Measurements from ENCODE around the gene TSPAN6. TPM values are rescaled to one million over a fixed set of nuclear protein-coding genes. Genes with fewer than 3 reads are reported as not detected.

TSPAN6 gene
- polyA plus RNA-seq (ENCODE audit: insufficient read length), result 23.1 TPM

GRCh38 chrX:100636321-100636991 lies at the start of gene TSPAN6:
TSS of gene TSPAN6 (minus strand) at chrX:100636806. CDS start at chrX:100636694, 112 bp downstream.
- DNase-seq (ENCODE audit: low read depth), result peak; percentile 68

GRCh38 chrX:100685997-100686305 lies 49.3 kb upstream of the TSPAN6 start:
- DNase-seq (ENCODE audit: low read depth), result no peak

- peak; percentile 34 for DNase-seq (ENCODE audit: low read depth)
Measured at GRCh38 chrX:100685284-100685996, 48.8 kb upstream of the TSPAN6 start.

GRCh38 chrX:100682939-100683338 lies 46.3 kb upstream of the TSPAN6 start:
- DNase-seq (ENCODE audit: low read depth), result no peak

GRCh38 chrX:100681599-100681998 lies 45.0 kb upstream of the TSPAN6 start:
- no peak for DNase-seq (ENCODE audit: low read depth)

GRCh38 chrX:100680756-100681155 lies 44.1 kb upstream of the TSPAN6 start:
- no peak for DNase-seq (ENCODE audit: low read depth)

GRCh38 chrX:100677611-100678181 lies 41.1 kb upstream of the TSPAN6 start:
- no peak for DNase-seq (ENCODE audit: low read depth)

- DNase-seq (ENCODE audit: low read depth), result no peak
Measured at GRCh38 chrX:100674705-100675104, 38.1 kb upstream of the TSPAN6 start.

- DNase-seq (ENCODE audit: low read depth), result no peak
Measured at GRCh38 chrX:100673397-100673953, 36.9 kb upstream of the TSPAN6 start.

- no peak for DNase-seq (ENCODE audit: low read depth)
Measured at GRCh38 chrX:100672966-100673365, 36.4 kb upstream of the TSPAN6 start.

- DNase-seq (ENCODE audit: low read depth), result no peak
Measured at GRCh38 chrX:100663642-100664041, 27.0 kb upstream of the TSPAN6 start.

GRCh38 chrX:100662796-100663195 lies 26.2 kb upstream of the TSPAN6 start:
- DNase-seq (ENCODE audit: low read depth), result no peak

- DNase-seq (ENCODE audit: low read depth), result no peak
Measured at GRCh38 chrX:100662170-100662569, 25.6 kb upstream of the TSPAN6 start.

GRCh38 chrX:100659431-100660137 lies 23.0 kb upstream of the TSPAN6 start:
- DNase-seq (ENCODE audit: low read depth), result no peak

GRCh38 chrX:100658941-100659381 lies 22.4 kb upstream of the TSPAN6 start:
- no peak for DNase-seq (ENCODE audit: low read depth)

- no peak for DNase-seq (ENCODE audit: low read depth)
Measured at GRCh38 chrX:100654261-100654660, 17.7 kb upstream of the TSPAN6 start.

- no peak for DNase-seq (ENCODE audit: low read depth)
Measured at GRCh38 chrX:100652266-100652665, 15.7 kb upstream of the TSPAN6 start.

- no peak for DNase-seq (ENCODE audit: low read depth)
Measured at GRCh38 chrX:100650841-100651240, 14.2 kb upstream of the TSPAN6 start.

GRCh38 chrX:100649550-100650356 lies 13.1 kb upstream of the TSPAN6 start:
- peak; percentile 53 for DNase-seq (ENCODE audit: low read depth)

- DNase-seq (ENCODE audit: low read depth), result no peak
Measured at GRCh38 chrX:100648458-100649417, 12.1 kb upstream of the TSPAN6 start.
